Stimulated activated naive CD4-positive, alpha-beta T cell (primary cell): ENCODE results near the gene JUND.

Experiments
- DNase-seq, 6 experiments: peaks; one replicate each; lab custom pipeline; 2025; lab: John Stamatoyannopoulos, UW

The JUND gene

GRCh38 chr19:18290302-18291018, 9.0 kb upstream of the JUND start:
- peak; percentile 45 to 68 (median 61) for DNase-seq

- DNase-seq, result peak in 1 of 6 experiments; percentile 42
Measured at GRCh38 chr19:18289471-18290301, 8.3 kb upstream of the JUND start.

GRCh38 chr19:18287836-18288772, 6.7 kb upstream of the JUND start:
- no peak for DNase-seq

- no peak for DNase-seq
Measured at GRCh38 chr19:18286973-18287635, 5.7 kb upstream of the JUND start.

GRCh38 chr19:18284712-18285360, 3.4 kb upstream of the JUND start:
- peak in 2 of 6 experiments; percentile 21 to 24 for DNase-seq

GRCh38 chr19:18283338-18283737, 1.9 kb upstream of the JUND start:
- DNase-seq, result no peak

GRCh38 chr19:18282788-18283141, 1.3 kb upstream of the JUND start:
- no peak for DNase-seq

GRCh38 chr19:18282021-18282787, 782 bp upstream of the JUND start:
- DNase-seq, result peak in 1 of 6 experiments; percentile 46

- DNase-seq, result peak; percentile 65 to 96 (median 80)
Measured at GRCh38 chr19:18280247-18281081, 958 bp downstream of the JUND start.

GRCh38 chr19:18279516-18280246, 1.7 kb downstream of the JUND start:
- peak; percentile 80 to 96 (median 92) for DNase-seq

- no peak for DNase-seq
Measured at GRCh38 chr19:18279266-18279515, 2.2 kb downstream of the JUND start.

GRCh38 chr19:18278521-18279265, 2.7 kb downstream of the JUND start:
- peak; percentile 46 to 87 (median 60) for DNase-seq

- DNase-seq, result peak in 4 of 6 experiments; percentile 32 to 74 (median 60)
Measured at GRCh38 chr19:18274781-18275356, 6.6 kb downstream of the JUND start.

GRCh38 chr19:18274219-18274780, 7.1 kb downstream of the JUND start, which contains the start of gene IQCN:
Gene IQCN (minus strand): TSS chr19:18274452. CDS start chr19:18269478, 4,974 bp downstream.
- DNase-seq, result peak; percentile 20 to 74 (median 53)

GRCh38 chr19:18273561-18274218, 7.7 kb downstream of the JUND start:
- DNase-seq, result peak in 1 of 6 experiments; percentile 51

GRCh38 chr19:18271433-18271841, 10.0 kb downstream of the JUND start:
- DNase-seq, result peak in 1 of 6 experiments; percentile 22

GRCh38 chr19:18270326-18270725, 11.1 kb downstream of the JUND start:
- no peak for DNase-seq
